Measurements from ENCODE around the gene LENG9.

GRCh38 chr19:54421169-54421516 is 42.4 kb downstream of the LENG9 start:
- TF ChIP-seq CTCF (IDR thresholded peaks at IDR 0.05) (no peak), POLR2A (IDR thresholded peaks at IDR 0.05) (no peak), EP300 (IDR thresholded peaks at IDR 0.05) (no peak), POLR2AphosphoS5 (IDR thresholded peaks at IDR 0.05) (no peak)
